AG20443 (cell line): ENCODE results near the gene GTF3C1.

Experiments used
- DNase-seq: peaks from one replicate; pipeline ENCODE4 v3.0.0; 2012; ENCODE audit warnings: low spot score, mixed read lengths

The GTF3C1 gene

GRCh38 chr16:27517664-27518063 lies 32.0 kb downstream of the GTF3C1 start:
- DNase-seq, result no peak

- no peak for DNase-seq
Observed at GRCh38 chr16:27516365-27516764, 33.3 kb downstream of the GTF3C1 start.

GRCh38 chr16:27515874-27516353 lies 33.8 kb downstream of the GTF3C1 start:
- DNase-seq, result peak; percentile 69

- no peak for DNase-seq
Observed at GRCh38 chr16:27514806-27515205, 34.9 kb downstream of the GTF3C1 start.

GRCh38 chr16:27511657-27512448 lies 37.9 kb downstream of the GTF3C1 start:
- DNase-seq, result no peak

GRCh38 chr16:27508476-27508875 lies 41.2 kb downstream of the GTF3C1 start:
- DNase-seq, result no peak

GRCh38 chr16:27506771-27507170 lies 42.9 kb downstream of the GTF3C1 start:
- no peak for DNase-seq

GRCh38 chr16:27505297-27506236 lies 44.1 kb downstream of the GTF3C1 start:
- no peak for DNase-seq

- no peak for DNase-seq
Observed at GRCh38 chr16:27503662-27504061, 46.1 kb downstream of the GTF3C1 start.

GRCh38 chr16:27500801-27501200 lies 48.9 kb downstream of the GTF3C1 start:
- DNase-seq, result no peak

GRCh38 chr16:27499659-27500055 lies 50.1 kb downstream of the GTF3C1 start:
- no peak for DNase-seq

GRCh38 chr16:27498916-27499658 lies 50.6 kb downstream of the GTF3C1 start:
- DNase-seq, result no peak

- DNase-seq, result no peak
Observed at GRCh38 chr16:27498031-27498825, 51.5 kb downstream of the GTF3C1 start.

- DNase-seq, result peak; percentile 67
Observed at GRCh38 chr16:27495191-27495590, 54.5 kb downstream of the GTF3C1 start.

GRCh38 chr16:27492588-27492979 lies 57.1 kb downstream of the GTF3C1 start:
- no peak for DNase-seq

GRCh38 chr16:27491894-27492587 lies 57.7 kb downstream of the GTF3C1 start:
- DNase-seq, result no peak

GRCh38 chr16:27489906-27490305 lies 59.8 kb downstream of the GTF3C1 start:
- DNase-seq, result no peak

GRCh38 chr16:27489421-27489820 lies 60.3 kb downstream of the GTF3C1 start:
- DNase-seq, result no peak

GRCh38 chr16:27486760-27487159 lies 63.0 kb downstream of the GTF3C1 start:
- no peak for DNase-seq

GRCh38 chr16:27486344-27486743 lies 63.4 kb downstream of the GTF3C1 start:
- no peak for DNase-seq

GRCh38 chr16:27485811-27486210 lies 63.9 kb downstream of the GTF3C1 start:
- DNase-seq, result no peak
